HG02678 (cell line): Measurements from ENCODE around the gene POGLUT3.

ENCODE experiments used
- ATAC-seq: cut with Tn5 transposase; IDR thresholded peaks from one replicate; pipeline ENCODE4 v1.9.1; 2021; ENCODE audit warnings: mild to moderate bottlenecking, moderate library complexity; ENCODE audit not compliant: unreplicated experiment

Gene POGLUT3

GRCh38 chr11:108498046-108498815 lies at the start of gene POGLUT3:
TSS of gene POGLUT3 (minus strand) at chr11:108498384. CDS start at chr11:108498366, 18 bp downstream.
- peak; percentile 54 for ATAC-seq

- ATAC-seq, result no peak
Observed at GRCh38 chr11:108545909-108546501, 47.8 kb upstream of the POGLUT3 start.

GRCh38 chr11:108543316-108543964 lies 45.3 kb upstream of the POGLUT3 start:
- no peak for ATAC-seq

GRCh38 chr11:108541531-108541930 lies 43.3 kb upstream of the POGLUT3 start:
- no peak for ATAC-seq

- no peak for ATAC-seq
Observed at GRCh38 chr11:108538502-108538901, 40.3 kb upstream of the POGLUT3 start.

- ATAC-seq, result no peak
Observed at GRCh38 chr11:108538022-108538424, 39.8 kb upstream of the POGLUT3 start.

GRCh38 chr11:108536783-108537182 lies 38.6 kb upstream of the POGLUT3 start:
- ATAC-seq, result no peak

- no peak for ATAC-seq
Observed at GRCh38 chr11:108535384-108535955, 37.3 kb upstream of the POGLUT3 start.

- ATAC-seq, result no peak
Observed at GRCh38 chr11:108534274-108534882, 36.2 kb upstream of the POGLUT3 start.

- no peak for ATAC-seq
Observed at GRCh38 chr11:108530426-108530825, 32.2 kb upstream of the POGLUT3 start.

GRCh38 chr11:108527382-108527781 lies 29.2 kb upstream of the POGLUT3 start:
- no peak for ATAC-seq

GRCh38 chr11:108525161-108525560 lies 27.0 kb upstream of the POGLUT3 start:
- no peak for ATAC-seq

- no peak for ATAC-seq
Observed at GRCh38 chr11:108524422-108524821, 26.2 kb upstream of the POGLUT3 start.

GRCh38 chr11:108522318-108522717 lies 24.1 kb upstream of the POGLUT3 start:
- no peak for ATAC-seq

GRCh38 chr11:108518581-108518980 lies 20.4 kb upstream of the POGLUT3 start:
- ATAC-seq, result no peak

GRCh38 chr11:108516125-108516524 lies 17.9 kb upstream of the POGLUT3 start:
- ATAC-seq, result no peak

GRCh38 chr11:108512708-108513107 lies 14.5 kb upstream of the POGLUT3 start:
- no peak for ATAC-seq

GRCh38 chr11:108511851-108512474 lies 13.8 kb upstream of the POGLUT3 start:
- ATAC-seq, result no peak

GRCh38 chr11:108508653-108509593 lies 10.7 kb upstream of the POGLUT3 start:
- no peak for ATAC-seq

- ATAC-seq, result no peak
Observed at GRCh38 chr11:108501396-108501795, 3.2 kb upstream of the POGLUT3 start.
